Liver (tissue), 3 donors: Measurements from ENCODE around the gene KIAA1755.

ENCODE experiments used
- FOXA1 ChIP-seq: IDR thresholded peaks from 2 replicates; pipeline ENCODE4 v1.6.1; 2016; ENCODE audit warnings: antibody characterized with exemption
- RAD21 ChIP-seq, 2 donors: IDR thresholded peaks; 2 replicates each; pipeline ENCODE4 v1.6.1; 2016; ENCODE audit warnings: antibody characterized with exemption in 2 of 2, mild to moderate bottlenecking in 2 of 2
- SP1 ChIP-seq: IDR thresholded peaks from 2 replicates; pipeline ENCODE4 v1.6.1; 2018; ENCODE audit warnings: antibody characterized with exemption, mild to moderate bottlenecking
- YY1 ChIP-seq: IDR thresholded peaks from 2 replicates; pipeline ENCODE4 v1.6.1; 2016; ENCODE audit warnings: antibody characterized with exemption, mild to moderate bottlenecking
- TF ChIP-seq, protein P1 (sequence below): fragments of 150-350 bp; IDR thresholded peaks from 2 replicates; pipeline ENCODE4 v1.5.1; 2017; ENCODE audit warnings: improper control_type of control experiment, low read depth, low read length; ENCODE audit not compliant: missing input control
- TF ChIP-seq, protein P2 (sequence below): IDR thresholded peaks from 2 replicates; pipeline ENCODE4 v1.6.1; 2016; ENCODE audit warnings: antibody characterized with exemption
- TF ChIP-seq, protein P3 (sequence below): IDR thresholded peaks from 2 replicates; pipeline ENCODE4 v1.6.1; 2016; ENCODE audit warnings: antibody characterized with exemption
- donor health status: healthy.
- donor health status: healthy.

DNA sequence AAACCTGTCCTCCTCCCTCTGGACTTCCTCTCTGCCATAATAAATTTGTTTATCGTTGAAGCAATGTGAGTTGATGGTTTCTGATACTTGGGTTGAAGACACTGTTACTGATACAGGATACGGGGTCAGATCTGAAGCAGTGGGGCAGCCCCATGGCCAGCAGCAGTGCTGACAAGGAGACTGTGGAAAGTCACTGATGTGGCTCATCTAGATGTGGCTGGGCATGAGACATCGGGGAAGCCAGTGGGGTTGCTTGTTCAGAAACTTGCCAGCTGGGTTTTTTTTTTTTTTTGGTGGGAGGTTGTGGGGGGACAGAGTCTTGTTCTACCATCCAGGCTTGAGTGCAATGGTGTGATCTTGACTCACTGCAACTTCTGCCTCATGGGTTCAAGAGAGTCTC is 40.8 kb upstream of the KIAA1755 start:
- TF ChIP-seq, protein P1, sequence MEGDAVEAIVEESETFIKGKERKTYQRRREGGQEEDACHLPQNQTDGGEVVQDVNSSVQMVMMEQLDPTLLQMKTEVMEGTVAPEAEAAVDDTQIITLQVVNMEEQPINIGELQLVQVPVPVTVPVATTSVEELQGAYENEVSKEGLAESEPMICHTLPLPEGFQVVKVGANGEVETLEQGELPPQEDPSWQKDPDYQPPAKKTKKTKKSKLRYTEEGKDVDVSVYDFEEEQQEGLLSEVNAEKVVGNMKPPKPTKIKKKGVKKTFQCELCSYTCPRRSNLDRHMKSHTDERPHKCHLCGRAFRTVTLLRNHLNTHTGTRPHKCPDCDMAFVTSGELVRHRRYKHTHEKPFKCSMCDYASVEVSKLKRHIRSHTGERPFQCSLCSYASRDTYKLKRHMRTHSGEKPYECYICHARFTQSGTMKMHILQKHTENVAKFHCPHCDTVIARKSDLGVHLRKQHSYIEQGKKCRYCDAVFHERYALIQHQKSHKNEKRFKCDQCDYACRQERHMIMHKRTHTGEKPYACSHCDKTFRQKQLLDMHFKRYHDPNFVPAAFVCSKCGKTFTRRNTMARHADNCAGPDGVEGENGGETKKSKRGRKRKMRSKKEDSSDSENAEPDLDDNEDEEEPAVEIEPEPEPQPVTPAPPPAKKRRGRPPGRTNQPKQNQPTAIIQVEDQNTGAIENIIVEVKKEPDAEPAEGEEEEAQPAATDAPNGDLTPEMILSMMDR = no peak
- TF ChIP-seq FOXA1 (no peak), RAD21 (IDR thresholded peaks at IDR 0.05) (no peak), YY1 (no peak), SP1 (no peak)
- TF ChIP-seq, protein P2, sequence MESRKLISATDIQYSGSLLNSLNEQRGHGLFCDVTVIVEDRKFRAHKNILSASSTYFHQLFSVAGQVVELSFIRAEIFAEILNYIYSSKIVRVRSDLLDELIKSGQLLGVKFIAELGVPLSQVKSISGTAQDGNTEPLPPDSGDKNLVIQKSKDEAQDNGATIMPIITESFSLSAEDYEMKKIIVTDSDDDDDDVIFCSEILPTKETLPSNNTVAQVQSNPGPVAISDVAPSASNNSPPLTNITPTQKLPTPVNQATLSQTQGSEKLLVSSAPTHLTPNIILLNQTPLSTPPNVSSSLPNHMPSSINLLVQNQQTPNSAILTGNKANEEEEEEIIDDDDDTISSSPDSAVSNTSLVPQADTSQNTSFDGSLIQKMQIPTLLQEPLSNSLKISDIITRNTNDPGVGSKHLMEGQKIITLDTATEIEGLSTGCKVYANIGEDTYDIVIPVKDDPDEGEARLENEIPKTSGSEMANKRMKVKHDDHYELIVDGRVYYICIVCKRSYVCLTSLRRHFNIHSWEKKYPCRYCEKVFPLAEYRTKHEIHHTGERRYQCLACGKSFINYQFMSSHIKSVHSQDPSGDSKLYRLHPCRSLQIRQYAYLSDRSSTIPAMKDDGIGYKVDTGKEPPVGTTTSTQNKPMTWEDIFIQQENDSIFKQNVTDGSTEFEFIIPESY = no peak
- TF ChIP-seq, protein P3, sequence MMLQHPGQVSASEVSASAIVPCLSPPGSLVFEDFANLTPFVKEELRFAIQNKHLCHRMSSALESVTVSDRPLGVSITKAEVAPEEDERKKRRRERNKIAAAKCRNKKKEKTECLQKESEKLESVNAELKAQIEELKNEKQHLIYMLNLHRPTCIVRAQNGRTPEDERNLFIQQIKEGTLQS = no peak
